22Rv1 (cell line): ENCODE measurements around the gene CCDC88A.

Source experiments
- CTCF ChIP-seq: fragments of 450-650 bp; IDR thresholded peaks from 2 replicates; pipeline ENCODE4 v1.5.1; 2017; ENCODE audit warnings: mild to moderate bottlenecking
- ZFX ChIP-seq: fragments of 450-650 bp; IDR thresholded peaks from 2 replicates; pipeline ENCODE4 v1.6.1; 2017; ENCODE audit warnings: antibody characterized with exemption, borderline replicate concordance

GRCh38 chr2:55391615-55392242 lies 27.9 kb downstream of the CCDC88A start:
- TF ChIP-seq CTCF: no peak
- no peak for TF ChIP-seq ZFX
